ENCODE data around the gene RAD50. TPM values are rescaled to one million over a fixed set of nuclear protein-coding genes. Genes with fewer than 3 reads are reported as not detected.

RAD50 gene
- total RNA-seq, 1 experiment from 2014 or later, result 24.5 TPM

DNA sequence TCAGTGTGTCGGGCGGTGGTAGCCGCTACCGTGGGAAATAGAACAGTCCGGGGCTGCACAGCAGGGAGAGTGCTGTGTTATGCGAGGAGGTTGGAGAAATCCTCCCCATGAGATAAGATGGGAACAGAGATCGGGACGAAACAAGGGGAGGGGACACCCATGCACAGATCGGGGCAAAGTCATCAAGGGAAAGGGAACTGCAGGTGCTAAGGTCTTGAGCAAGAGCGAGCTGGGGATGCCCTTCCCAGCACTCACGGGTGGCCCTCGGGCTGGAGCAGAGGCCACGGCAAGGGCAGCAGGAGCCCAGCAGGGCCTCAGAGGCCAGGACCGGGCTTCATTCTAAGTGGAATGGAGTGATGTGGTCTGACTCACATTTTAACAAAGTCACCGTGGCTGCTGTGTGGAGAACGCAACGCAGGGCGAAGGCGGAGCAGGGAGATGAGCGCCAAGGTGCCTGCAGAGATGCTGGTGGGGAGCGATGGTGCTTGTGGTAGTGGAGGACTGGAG is 108.8 kb downstream of the RAD50 start:
- in situ Hi-C loops (cut with HindIII; ENCODE audit: low pct_unique_long_range_greater_than_20kb, low sequenced_read_pairs), result no loop called here

DNA sequence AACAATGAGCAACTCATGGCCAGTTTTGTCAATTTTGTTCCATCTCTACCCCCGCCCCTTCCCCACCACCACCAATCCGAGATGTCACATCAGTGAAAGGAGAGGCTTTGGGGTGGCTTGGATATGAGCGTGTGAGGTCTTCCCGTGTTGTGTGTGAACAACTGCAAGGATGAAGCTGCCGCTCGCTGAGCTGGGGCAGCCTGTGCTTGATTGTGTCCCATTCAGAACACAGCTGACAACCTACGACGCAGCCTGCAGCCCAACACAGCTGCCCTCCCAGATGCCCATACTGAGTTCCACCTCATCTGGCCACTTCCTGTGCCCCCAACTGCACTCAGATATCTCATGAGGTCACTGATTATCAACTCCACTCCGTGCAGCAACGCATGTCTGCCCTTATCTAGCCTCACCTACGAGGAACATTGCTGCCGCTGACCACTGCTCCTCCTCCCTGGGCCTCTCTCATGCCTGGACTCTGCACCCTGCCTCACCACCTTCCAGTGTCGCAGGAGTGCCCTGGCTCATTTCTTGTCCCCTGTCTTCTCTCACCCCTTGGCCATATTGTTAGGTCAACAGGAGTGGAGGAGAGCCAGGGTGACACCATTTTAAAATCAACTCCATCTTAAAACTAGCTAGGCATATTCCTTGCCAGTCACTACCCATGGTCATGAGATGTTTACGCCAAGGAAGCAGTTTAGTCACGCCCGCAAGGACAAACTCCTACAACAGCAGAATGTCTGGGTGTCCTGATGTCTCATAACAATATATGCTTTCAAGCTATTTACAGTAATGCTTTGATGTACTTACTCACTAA is 109.7 kb downstream of the RAD50 start:
- in situ Hi-C loops (cut with HindIII; ENCODE audit: low pct_unique_long_range_greater_than_20kb, low sequenced_read_pairs), result no loop called here
- no peak for DNase-seq (ENCODE audit: low read depth, low spot score)

More for the DNA sequence above, 108.8 kb downstream of the RAD50 start:
- DNase-seq (ENCODE audit: low read depth, low spot score), result no peak

DNA sequence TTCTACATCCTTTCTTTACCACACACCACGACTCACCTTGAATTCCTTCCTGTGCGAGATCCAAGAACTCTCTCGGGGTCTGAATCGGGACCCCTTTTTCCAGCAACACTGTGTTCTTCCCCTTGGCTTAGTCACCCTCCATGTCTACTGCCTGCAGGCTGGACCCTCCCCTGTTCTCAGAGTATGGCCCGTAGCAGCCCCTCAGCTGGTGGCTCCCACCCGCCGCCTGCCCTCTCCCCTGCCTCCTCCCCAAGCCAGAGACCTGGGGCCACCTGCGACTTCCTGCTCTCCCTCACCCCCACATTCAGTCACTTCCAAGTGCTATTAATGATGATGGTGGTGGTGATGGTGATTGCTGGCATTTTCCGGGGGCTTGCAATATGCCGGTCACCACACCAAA is 110.5 kb downstream of the RAD50 start:
- in situ Hi-C loops (cut with HindIII; ENCODE audit: low pct_unique_long_range_greater_than_20kb, low sequenced_read_pairs), result no loop called here
- DNase-seq (ENCODE audit: low read depth, low spot score), result no peak

DNA sequence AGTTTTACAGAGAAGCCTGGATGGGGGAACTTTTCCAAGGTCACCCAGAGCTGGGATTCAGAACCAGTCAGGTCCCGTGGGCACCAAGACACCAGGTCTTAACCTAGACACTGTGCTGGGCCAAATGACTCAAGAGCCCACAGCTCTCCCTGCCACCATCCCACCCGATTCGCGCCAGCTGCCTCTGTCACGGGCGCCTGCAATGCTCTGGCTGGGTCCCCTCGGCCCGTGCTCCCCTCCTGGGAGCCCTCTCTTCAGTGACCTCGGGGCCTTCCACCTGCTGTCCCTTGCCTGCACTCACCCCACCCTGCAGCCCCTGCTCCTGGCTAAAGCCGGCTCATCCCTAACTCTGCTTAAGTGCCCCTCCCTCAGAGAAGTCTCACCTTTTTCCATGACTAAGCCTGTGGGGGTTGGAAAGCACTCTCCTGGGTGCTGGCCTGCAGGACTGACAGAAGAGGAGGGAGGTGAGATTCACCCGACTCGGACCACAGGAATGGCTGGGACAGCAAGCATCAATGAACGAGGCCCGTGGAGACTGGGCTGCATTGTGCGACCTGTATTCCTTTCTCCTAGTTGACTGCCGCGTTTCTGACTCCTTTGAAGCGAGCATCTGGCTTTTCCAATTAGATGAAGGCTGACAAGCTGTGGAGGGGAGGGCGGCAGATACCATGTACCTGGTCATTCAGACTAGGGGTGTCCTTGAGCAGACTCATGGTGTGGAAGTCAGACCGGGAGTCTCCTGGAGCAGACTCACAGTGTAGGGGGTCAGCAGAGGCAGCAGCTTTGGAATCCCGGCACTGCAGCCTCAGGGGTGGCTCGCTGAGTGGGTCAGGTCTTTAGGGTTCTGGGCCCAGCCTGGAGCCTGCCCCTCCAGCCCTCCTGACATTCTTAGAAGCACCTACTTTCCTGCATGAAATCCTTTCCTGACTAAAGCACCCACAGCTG is 111.3 kb downstream of the RAD50 start:
- in situ Hi-C loops (cut with HindIII; ENCODE audit: low pct_unique_long_range_greater_than_20kb, low sequenced_read_pairs), result no loop called here
- no peak for DNase-seq (ENCODE audit: low read depth, low spot score)

DNA sequence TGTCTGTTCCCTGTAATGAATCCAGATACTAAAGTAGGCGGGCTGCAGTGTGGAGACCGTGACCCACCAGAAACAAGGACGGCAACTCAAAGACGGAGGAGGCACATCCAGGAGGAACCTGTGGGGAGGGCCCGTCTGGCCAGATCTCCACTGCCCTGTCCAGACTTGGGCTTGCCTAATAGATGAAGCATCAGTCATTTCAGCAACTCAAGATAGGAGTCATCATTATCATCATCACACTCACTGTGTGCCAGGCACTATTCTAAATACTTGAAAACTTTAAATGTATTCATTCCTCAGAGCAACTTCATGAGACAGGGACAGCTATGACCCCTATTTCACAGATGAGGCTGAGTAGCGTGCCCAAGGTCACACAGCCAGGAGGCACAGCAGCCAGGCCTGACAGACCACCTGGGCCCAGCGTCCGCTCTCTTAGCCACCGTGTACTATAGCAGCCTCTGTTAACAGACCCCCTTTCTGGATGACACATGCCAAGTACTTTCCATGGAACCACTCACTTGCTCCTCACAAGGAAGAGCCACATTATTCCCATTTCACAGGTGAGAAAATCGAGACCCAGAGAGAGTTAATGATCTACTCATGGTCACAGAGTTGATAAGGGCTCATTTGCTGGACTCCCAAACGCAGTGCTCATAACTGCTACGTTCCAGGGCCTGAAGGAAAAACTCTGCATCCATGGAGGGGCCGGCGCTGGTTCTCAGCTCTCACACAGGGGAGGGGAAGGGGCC is 112.1 kb downstream of the RAD50 start:
- in situ Hi-C loops (cut with HindIII; ENCODE audit: low pct_unique_long_range_greater_than_20kb, low sequenced_read_pairs), result no loop called here
- no peak for DNase-seq (ENCODE audit: low read depth, low spot score)

DNA sequence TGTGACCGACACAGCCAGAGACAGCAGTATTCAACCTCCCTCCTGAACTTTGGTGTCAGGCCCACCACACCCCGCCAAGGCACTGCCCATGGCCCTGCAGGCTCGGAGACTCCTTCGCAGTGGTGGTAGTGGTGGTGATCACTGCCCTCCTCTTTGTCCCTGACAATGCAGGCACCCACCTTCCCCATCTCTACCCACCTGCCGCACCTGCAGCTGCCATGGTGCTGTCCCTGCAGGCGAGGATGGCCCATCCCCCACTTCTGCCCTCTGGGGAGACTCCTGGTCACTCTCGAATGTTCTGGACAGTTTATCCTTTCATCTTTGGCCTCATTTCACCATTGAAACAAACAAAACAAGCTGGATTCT is 112.7 kb downstream of the RAD50 start:
- DNase-seq (ENCODE audit: low read depth, low spot score), result no peak
- in situ Hi-C loops (cut with HindIII; ENCODE audit: low pct_unique_long_range_greater_than_20kb, low sequenced_read_pairs), result no loop called here

DNA sequence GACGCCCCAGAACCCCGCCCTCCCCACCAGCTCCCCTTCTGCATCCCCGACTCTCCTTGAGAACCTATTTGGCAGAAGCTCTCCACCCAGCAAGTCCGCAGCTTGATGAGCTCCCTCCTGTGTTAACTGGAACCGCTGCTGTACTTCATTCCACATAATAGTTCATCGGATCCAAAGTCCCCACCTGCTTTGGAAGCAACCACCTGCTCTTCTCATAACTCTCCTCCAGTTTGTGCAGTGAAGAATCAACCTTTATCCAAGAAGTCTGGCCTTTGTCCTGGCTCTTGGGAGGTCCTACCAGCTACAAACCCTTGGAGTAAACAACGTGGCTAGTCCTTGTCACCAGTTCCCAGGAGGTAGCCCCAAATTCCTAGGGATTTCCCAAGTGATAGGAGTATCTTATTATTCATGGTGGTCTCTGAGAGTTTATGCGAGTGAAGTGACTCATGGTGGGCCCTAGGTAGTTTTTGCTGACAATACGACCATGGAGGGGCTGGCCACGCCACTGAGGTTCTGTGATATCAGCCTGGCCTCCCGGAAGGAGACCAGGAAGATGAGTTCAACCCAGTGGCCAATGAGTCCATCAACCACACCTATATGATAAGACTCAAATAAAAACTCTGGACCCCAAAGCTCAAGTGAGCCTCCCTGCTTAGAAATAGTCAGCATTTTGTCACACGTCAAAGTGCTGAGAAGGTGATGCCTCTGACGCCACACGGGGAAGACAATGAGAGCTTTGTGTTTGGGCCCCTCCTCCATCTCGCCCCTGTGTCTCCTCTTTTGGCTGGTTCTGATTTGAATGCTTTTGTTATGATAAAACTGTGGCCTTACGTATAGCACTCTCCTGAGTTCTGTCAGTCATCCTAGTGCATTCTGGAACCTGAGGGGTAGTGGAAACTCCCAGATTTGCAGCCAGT is 113.4 kb downstream of the RAD50 start:
- DNase-seq (ENCODE audit: low read depth, low spot score), result peak; percentile 34
- in situ Hi-C loops (cut with HindIII; ENCODE audit: low pct_unique_long_range_greater_than_20kb, low sequenced_read_pairs), result no loop called here

DNA sequence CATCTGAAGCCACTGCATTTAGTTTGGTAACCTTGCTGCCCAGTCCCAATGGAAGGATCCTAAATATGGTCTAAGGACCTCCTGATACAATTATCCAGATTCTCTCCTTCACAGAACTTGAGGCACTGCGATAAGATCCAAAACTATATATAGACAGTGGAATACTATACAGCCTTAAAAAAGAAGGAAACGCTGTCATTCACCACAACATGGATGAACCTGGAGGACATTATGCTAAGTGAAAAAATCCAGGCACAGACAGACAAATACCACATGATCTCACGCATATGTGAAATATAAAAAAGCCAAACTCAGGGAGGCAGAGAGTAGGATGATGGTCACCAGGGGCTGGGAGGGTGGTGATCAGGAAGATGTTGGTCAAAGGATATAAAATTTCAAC is 114.2 kb downstream of the RAD50 start:
- in situ Hi-C loops (cut with HindIII; ENCODE audit: low pct_unique_long_range_greater_than_20kb, low sequenced_read_pairs), result no loop called here
- DNase-seq (ENCODE audit: low read depth, low spot score), result no peak

DNA sequence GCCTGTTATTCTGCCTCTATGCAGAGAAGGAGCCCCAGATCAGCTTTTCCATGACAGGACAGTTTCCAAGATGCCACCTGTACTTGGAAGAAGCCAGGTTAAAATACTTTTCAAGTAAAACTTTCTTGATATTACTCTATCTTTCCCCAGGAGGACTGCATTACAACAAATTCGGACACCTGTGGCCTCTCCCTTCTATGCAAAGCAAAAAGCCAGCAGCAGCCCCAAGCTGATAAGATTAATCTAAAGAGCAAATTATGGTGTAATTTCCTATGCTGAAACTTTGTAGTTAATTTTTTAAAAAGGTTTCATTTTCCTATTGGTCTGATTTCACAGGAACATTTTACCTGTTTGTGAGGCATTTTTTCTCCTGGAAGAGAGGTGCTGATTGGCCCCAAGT is 116.7 kb downstream of the RAD50 start:
- DNase-seq (ENCODE audit: low read depth, low spot score), result no peak
- in situ Hi-C loops (cut with HindIII; ENCODE audit: low pct_unique_long_range_greater_than_20kb, low sequenced_read_pairs), result no loop called here

DNA sequence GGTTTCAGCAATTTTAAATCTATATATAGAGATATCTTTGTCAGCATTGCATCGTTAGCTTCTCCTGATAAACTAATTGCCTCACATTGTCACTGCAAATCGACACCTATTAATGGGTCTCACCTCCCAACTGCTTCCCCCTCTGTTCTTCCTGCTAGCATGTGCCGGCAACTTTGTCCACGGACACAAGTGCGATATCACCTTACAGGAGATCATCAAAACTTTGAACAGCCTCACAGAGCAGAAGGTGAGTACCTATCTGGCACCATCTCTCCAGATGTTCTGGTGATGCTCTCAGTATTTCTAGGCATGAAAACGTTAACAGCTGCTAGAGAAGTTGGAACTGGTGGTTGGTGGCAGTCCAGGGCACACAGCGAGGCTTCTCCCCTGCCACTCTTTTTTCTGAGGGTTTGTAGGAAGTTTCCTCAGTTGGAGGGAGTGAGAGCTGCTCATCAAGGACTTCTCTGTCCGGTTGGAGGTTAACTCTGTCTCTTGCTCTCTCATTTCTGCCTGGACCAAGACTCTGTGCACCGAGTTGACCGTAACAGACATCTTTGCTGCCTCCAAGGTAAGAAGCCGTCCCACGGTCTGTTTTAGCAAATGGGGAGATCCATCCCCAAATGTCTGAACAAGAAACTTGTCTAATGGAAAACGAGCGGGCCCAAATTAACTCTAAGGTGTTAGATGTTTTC is 117.3 kb downstream of the RAD50 start, which contains the start of gene IL4:
Gene IL4, plus strand, starts transcription at position 51 of the 692 bp plus-strand sequence. Its CDS starts 62 bp downstream, at position 113.
- DNase-seq (ENCODE audit: low read depth, low spot score), result no peak
- in situ Hi-C loops (cut with HindIII; ENCODE audit: low pct_unique_long_range_greater_than_20kb, low sequenced_read_pairs), result no loop called here

DNA sequence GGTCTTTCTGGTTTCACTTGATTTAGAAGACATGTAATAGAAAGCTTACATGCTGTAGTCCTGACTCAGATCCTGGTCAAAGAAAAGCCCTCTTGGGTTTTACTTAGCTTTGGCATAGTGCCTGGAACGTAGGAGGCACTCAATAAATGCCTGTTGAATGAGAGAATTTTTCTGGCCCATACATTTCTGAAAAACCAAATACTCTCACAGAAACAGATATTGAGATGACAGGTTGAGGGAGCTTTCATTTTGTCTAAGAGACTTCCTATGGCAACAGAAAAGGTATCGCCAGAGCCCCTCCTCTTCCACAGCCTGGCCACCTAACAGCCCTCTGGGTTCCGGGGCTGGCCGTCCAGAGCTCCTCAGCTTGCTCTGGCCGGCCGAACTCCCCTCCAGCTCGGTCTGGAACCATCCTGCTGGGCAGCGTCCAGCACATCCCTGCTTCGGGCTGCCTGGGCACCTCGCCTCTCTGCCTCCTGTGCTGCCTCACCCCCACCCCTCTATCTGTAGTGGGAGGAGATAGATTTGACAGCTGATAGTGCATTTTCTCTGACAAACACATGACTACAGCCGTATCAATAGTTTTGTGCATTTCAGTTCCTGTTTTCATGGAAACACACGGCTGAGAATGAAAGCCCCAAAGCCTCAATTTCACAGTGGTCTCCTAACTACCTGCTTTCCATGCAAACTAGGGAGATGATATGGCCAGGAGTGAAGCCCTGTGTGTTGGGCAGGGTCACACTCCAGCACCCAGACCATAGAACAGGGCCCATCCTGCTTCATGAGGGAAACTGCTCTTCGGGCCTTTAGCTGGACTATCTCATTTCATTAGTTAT is 118.1 kb downstream of the RAD50 start:
- no peak for DNase-seq (ENCODE audit: low read depth, low spot score)
- in situ Hi-C loops (cut with HindIII; ENCODE audit: low pct_unique_long_range_greater_than_20kb, low sequenced_read_pairs), result no loop called here

DNA sequence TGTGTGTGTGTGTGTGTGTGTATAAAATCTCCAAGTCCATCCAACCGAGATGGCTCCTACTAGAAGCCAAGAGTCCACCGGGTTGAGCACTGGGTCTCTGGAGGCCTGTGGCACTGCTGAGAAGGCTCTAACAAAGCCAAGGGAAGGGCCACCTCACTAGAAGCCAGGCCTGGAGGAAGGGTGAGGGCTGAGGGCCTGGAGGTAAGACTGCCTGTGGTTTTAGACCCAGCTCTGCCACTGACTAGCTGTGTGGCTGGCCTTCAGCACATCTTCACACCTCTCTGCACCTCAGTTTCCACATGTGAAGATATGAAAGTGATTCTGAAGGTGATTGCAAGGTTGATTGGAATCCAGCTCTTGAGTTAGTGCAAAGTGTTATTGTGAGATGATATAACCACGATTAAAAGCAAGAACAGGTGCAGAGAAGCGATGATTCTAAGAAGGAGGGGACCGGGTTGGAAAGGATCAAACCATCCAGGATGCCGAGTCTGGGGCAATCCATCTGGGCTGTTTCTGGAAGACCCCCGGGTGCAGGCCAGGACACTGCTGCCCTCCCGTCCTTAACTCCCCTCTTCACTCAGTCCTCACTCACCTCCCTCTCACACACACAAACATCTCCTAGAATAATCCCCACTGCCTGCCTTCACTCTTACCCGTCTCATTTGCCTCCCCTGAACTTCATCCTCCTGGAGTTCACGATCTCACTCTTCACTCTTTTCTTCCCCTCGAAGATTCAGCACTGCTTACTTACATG is 119.3 kb downstream of the RAD50 start:
- in situ Hi-C loops (cut with HindIII; ENCODE audit: low pct_unique_long_range_greater_than_20kb, low sequenced_read_pairs), result no loop called here
- no peak for DNase-seq (ENCODE audit: low read depth, low spot score)

DNA sequence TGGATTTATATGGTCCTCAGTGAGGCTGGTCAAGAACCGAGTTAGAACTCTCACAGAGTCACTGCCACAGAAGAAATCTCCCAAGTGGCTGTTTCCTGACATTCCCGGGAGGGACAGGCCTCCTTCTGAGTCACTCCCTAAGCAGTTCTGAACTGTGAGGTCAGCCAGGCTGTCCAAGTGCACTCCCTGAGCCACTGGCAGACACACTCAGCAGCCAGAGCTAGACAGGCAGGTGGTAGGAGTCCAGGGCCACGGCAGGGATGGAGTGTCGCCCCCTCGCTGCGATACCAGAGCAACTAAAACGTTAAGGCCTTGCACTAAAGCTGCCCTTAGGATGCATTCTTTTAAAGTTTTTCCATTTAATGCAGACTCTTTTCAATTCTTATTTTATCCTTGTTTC is 120.4 kb downstream of the RAD50 start:
- in situ Hi-C loops (cut with HindIII; ENCODE audit: low pct_unique_long_range_greater_than_20kb, low sequenced_read_pairs), result no loop called here

DNA sequence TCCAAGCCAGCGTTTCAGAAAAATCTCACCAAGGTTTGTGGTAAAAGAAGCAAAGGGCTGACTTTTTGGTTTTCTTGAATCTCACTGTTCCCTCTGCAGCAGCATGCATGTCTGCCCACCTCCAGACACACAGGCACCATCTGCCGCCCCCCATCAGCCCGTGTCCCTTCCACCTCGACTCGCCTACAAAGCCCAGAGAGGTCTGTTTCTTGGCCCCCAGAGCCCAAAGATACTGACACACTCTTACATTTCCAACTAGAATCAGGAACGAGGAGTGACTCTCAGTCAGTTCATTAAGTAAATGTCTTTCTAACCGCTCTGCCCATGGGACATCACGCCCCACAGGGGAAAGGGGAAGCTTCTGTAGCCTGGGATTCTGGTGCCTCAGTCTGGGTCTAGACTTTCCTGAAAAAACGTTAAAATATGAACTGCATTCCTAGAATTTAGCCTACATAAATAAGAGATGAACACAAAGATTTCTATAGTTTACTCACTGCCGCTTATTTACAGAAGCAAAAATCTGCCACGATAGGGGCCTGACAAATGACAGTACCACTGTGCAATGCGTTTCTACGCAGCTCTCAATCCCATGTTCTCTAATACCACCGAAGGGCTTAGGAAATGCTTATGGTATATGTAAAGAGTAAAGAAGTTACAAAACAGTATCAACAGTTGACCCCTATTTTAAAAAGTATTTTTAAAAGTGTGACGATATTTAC is 121.1 kb downstream of the RAD50 start:
- no peak for DNase-seq (ENCODE audit: low read depth, low spot score)
- in situ Hi-C loops (cut with HindIII; ENCODE audit: low pct_unique_long_range_greater_than_20kb, low sequenced_read_pairs), result no loop called here

More for the DNA sequence above, 120.4 kb downstream of the RAD50 start:
- peak; percentile 24 for DNase-seq (ENCODE audit: low read depth, low spot score)
